GM18526 (cell line): ENCODE measurements around the gene PRSS3.

Experiments used
- POLR2A ChIP-seq: IDR thresholded peaks from 3 replicates; pipeline ENCODE4 v1.6.1; 2011; ENCODE audit not compliant: insufficient read length; ENCODE audit errors: extremely low read depth

Gene PRSS3

GRCh38 chr9:33795281-33795680 lies at the start of gene PRSS3:
PRSS3 (plus strand) TSS chr9:33795561; CDS start chr9:33795574, 13 bp downstream.
- no peak for TF ChIP-seq POLR2A

- TF ChIP-seq POLR2A = no peak
Measured at GRCh38 chr9:33748633-33749304, 46.6 kb upstream of the PRSS3 start.

DNA sequence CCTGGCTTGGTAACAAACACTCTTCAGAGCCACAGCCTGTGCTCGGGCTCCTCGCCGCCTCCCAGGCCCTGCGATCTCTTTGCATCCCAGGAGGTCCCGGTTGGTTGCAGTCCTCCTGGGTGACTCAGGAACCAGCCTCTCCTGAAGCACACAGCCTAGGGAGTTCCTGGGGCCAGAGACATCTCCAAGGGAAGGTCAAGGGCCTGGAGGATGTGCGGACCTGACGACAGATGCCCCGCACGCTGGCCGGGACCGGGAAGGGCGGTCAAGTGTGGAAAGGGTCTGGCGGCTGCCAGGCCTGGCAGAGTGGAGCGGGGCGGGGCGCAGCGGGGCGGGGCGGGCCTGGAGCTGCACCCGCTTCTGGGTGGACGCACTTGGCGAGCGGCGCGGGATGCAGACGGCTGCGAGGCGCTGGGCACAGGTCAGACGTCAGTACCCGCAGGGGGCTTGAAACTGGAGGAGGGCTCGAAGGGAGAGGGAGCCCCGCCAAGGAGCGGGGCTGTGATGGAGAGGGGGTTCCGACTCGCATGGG lies 45.0 kb upstream of the PRSS3 start:
- TF ChIP-seq POLR2A = no peak

DNA sequence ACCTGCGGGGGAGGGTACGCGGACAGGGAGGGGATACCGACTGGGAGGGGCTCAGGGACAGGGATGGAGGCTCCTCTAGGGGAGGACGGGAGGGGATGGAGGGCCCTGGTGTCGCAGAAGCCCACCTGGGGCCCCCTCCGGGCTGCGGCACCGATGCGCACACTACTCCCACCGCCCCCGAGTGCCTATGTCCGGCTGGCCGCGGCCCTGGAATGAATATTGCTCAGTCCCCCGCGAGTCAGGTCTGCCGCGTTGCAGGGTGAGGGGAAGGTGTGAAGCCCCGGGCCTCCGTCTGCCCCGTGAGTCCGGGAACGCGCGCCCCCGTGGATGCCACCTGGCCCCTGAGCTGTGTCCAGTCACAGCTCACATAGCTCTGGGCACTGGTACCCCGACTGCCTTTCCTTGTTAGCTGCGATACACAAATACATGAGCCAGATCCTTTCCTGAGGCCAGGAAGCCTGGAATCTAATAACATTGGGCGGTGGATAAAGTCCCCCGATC lies 44.5 kb upstream of the PRSS3 start:
- TF ChIP-seq POLR2A = no peak

- TF ChIP-seq POLR2A = no peak
Measured at GRCh38 chr9:33751536-33752129, 43.7 kb upstream of the PRSS3 start.

- TF ChIP-seq POLR2A = no peak
Measured at GRCh38 chr9:33752130-33752637, 43.2 kb upstream of the PRSS3 start.

DNA sequence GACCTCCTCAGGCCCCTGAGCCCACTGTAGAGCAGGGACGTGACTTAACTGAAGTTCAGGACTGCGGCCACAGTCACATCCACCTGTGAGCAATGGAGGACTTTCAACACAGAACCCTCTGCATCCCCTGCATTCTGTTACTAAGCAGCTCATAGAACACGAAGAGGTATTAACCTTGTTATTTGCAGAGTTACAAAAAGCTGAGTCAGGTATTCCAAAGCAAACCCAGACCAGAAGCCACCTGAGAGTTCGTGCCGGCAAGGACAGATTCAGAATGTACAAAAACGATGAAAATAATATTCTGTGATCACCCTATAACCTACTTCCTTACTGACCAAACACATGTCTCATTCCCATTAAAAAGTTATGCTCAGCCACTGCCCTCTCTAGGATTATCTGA lies 33.0 kb upstream of the PRSS3 start:
- no peak for TF ChIP-seq POLR2A

GRCh38 chr9:33765411-33765810 lies 29.9 kb upstream of the PRSS3 start:
- TF ChIP-seq POLR2A = no peak

- no peak for TF ChIP-seq POLR2A
Measured at GRCh38 chr9:33776578-33776977, 18.8 kb upstream of the PRSS3 start.

GRCh38 chr9:33778700-33779351 lies 16.5 kb upstream of the PRSS3 start:
- no peak for TF ChIP-seq POLR2A

DNA sequence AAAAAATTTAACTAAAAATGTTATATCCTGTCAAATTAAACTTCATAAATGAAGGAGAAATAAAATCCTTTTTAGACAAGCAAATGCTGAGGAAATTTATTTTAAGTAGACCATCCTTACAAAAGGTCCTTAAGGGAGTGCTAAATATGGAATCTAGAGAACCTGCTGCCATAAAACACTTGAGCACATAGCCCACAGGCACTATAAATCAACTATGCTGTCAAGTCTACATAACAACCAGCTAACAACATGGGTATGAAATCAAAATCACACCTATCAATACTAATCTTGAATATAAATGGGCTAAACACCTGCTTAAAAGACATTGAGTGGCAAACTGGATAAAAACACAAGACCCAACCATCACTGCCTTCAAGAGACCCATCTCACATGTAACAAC lies 15.1 kb upstream of the PRSS3 start:
- TF ChIP-seq POLR2A = no peak

DNA sequence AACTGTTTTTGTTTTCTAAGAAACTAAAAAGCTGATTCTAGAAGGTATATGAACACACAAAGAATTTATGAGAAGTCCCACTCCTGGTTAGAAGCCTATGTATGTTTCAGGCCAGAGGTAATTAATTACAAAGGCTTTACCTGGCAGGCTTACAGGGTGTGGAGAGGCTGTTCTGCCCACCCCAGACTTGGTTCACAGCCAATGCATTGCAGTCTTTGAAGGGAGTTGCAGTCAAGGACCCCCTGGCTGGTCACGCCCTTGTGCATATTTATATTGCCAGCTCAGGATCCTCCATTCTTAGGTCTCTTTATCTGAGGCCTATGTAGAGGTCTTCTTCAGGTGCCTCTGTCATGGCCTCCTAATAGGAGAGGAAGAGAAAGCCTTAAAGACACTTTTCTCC lies 13.6 kb upstream of the PRSS3 start:
- TF ChIP-seq POLR2A = no peak

- no peak for TF ChIP-seq POLR2A
Measured at GRCh38 chr9:33782395-33783152, 12.8 kb upstream of the PRSS3 start.

- TF ChIP-seq POLR2A = no peak
Measured at GRCh38 chr9:33785914-33786313, 9.4 kb upstream of the PRSS3 start.

- no peak for TF ChIP-seq POLR2A
Measured at GRCh38 chr9:33786681-33787080, 8.7 kb upstream of the PRSS3 start.
